ENCODE results near the gene BTBD18.

- TF ChIP-seq HDGF (IDR thresholded peaks at IDR 0.05; ENCODE audit: borderline replicate concordance) (no peak), FOXK2 (IDR thresholded peaks at IDR 0.05) (no peak), L3MBTL2 (conservative IDR thresholded peaks at IDR 0.05) (no peak), FOXM1 (IDR thresholded peaks at IDR 0.05; ENCODE audit: borderline replicate concordance) (no peak), LEF1 (IDR thresholded peaks at IDR 0.05; ENCODE audit: borderline replicate concordance) (no peak), ZNF384 (IDR thresholded peaks at IDR 0.05) (no peak), NFRKB (IDR thresholded peaks at IDR 0.05) (no peak), SP1 (IDR thresholded peaks at IDR 0.05) (no peak), BHLHE40 (IDR thresholded peaks at IDR 0.05; ENCODE audit: borderline replicate concordance) (no peak), ARNT (IDR thresholded peaks at IDR 0.05) (no peak), FOXA1 (IDR thresholded peaks at IDR 0.05) (no peak), SUZ12 (IDR thresholded peaks at IDR 0.05) (no peak)
- TF ChIP-seq, protein P1, sequence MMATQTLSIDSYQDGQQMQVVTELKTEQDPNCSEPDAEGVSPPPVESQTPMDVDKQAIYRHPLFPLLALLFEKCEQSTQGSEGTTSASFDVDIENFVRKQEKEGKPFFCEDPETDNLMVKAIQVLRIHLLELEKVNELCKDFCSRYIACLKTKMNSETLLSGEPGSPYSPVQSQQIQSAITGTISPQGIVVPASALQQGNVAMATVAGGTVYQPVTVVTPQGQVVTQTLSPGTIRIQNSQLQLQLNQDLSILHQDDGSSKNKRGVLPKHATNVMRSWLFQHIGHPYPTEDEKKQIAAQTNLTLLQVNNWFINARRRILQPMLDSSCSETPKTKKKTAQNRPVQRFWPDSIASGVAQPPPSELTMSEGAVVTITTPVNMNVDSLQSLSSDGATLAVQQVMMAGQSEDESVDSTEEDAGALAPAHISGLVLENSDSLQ (IDR thresholded peaks at IDR 0.05) = no peak
Observed at GRCh38 chr11:57742087-57742452, 9.5 kb downstream of the BTBD18 start.

All from HEK293T (cell line).